Esophagus squamous epithelium (tissue), 4 donors: ENCODE data around the gene MCTP2.

Experiments used
- POLR2A ChIP-seq, 4 donors: fragments of 450-650 bp; IDR thresholded peaks; one replicate each; pipeline ENCODE4 v1.6.1; 2017; ENCODE audit warnings: antibody characterized with exemption in 4 of 4, mild to moderate bottlenecking in 4 of 4, moderate library complexity in 3 of 4
- TF ChIP-seq, protein P1 (sequence below), 6 experiments: fragments of 450-650 bp in 4 of 6; fragments of 200-600 bp in 2 of 6; sonication (generic) in 2 of 6; IDR thresholded peaks; one replicate each; pipeline ENCODE4 v1.5.1; 2016 to 2019; ENCODE audit warnings: antibody characterized with exemption in 6 of 6, mild to moderate bottlenecking in 4 of 6, moderate library complexity in 4 of 6

DNA sequence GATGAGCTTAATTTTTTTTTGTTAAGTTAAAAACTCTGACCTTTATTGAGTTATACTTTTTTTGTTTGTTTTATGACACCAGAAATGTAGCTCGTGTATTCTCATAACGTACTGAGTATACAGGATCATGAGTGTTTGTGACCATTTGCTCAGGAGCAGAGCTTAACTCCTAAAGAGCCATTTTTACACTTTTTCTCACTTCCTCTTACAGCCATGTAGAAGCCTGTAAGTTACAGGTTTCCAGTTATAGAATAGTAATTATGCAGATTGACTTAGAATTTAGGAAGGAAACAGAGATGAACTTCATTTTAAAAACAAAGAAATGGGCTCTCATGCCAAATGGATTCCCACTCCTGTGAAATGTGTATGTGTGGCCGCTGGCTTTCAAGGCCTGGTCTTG is 151.7 kb downstream of the MCTP2 start:
- TF ChIP-seq, protein P1, sequence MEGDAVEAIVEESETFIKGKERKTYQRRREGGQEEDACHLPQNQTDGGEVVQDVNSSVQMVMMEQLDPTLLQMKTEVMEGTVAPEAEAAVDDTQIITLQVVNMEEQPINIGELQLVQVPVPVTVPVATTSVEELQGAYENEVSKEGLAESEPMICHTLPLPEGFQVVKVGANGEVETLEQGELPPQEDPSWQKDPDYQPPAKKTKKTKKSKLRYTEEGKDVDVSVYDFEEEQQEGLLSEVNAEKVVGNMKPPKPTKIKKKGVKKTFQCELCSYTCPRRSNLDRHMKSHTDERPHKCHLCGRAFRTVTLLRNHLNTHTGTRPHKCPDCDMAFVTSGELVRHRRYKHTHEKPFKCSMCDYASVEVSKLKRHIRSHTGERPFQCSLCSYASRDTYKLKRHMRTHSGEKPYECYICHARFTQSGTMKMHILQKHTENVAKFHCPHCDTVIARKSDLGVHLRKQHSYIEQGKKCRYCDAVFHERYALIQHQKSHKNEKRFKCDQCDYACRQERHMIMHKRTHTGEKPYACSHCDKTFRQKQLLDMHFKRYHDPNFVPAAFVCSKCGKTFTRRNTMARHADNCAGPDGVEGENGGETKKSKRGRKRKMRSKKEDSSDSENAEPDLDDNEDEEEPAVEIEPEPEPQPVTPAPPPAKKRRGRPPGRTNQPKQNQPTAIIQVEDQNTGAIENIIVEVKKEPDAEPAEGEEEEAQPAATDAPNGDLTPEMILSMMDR (IDR thresholded peaks at IDR 0.05) = no peak
- TF ChIP-seq POLR2A (IDR thresholded peaks at IDR 0.05) = no peak
